ENCODE data around the gene TRAK2.
A peak's percentile ranks its signal among the peaks of the same experiment; 100 is the strongest.

Gene TRAK2

GRCh38 chr2:201347138-201347537 is 104.1 kb downstream of the TRAK2 start:
- no peak overlapping the region for H3K4me3 ChIP-seq (ENCODE audit: low read depth, low read length)
- no peak for TF ChIP-seq CTCF (IDR thresholded peaks at IDR 0.05; ENCODE audit: insufficient read depth, low read depth, low read length, missing control alignments)
- DNase-seq (ENCODE audit: low read depth), result no peak

- no peak for TF ChIP-seq CTCF (IDR thresholded peaks at IDR 0.05; ENCODE audit: insufficient read depth, low read depth, low read length, missing control alignments)
- H3K4me3 ChIP-seq (ENCODE audit: low read depth, low read length), result no peak overlapping the region
- DNase-seq (ENCODE audit: low read depth), result no peak
These were observed 105.5 kb downstream of the TRAK2 start for GRCh38 chr2:201345625-201346213.

- DNase-seq (ENCODE audit: low read depth), result peak; percentile 47
- TF ChIP-seq CTCF (IDR thresholded peaks at IDR 0.05; ENCODE audit: insufficient read depth, low read depth, low read length, missing control alignments), result peak; percentile 22
- no peak overlapping the region for H3K4me3 ChIP-seq (ENCODE audit: low read depth, low read length)
These were observed 106.4 kb downstream of the TRAK2 start for GRCh38 chr2:201344663-201345366.

- no peak overlapping the region for H3K4me3 ChIP-seq (ENCODE audit: low read depth, low read length)
- no peak for TF ChIP-seq CTCF (IDR thresholded peaks at IDR 0.05; ENCODE audit: insufficient read depth, low read depth, low read length, missing control alignments)
- no peak for DNase-seq (ENCODE audit: low read depth)
These were observed 107.7 kb downstream of the TRAK2 start for GRCh38 chr2:201343559-201343958.

- DNase-seq (ENCODE audit: low read depth), result no peak
- no peak for TF ChIP-seq CTCF (IDR thresholded peaks at IDR 0.05; ENCODE audit: insufficient read depth, low read depth, low read length, missing control alignments)
- no peak overlapping the region for H3K4me3 ChIP-seq (ENCODE audit: low read depth, low read length)
These were observed 108.3 kb downstream of the TRAK2 start for GRCh38 chr2:201342923-201343322.

GRCh38 chr2:201329409-201329808 is 121.8 kb downstream of the TRAK2 start:
- DNase-seq (ENCODE audit: low read depth), result no peak
- no peak for TF ChIP-seq CTCF (IDR thresholded peaks at IDR 0.05; ENCODE audit: insufficient read depth, low read depth, low read length, missing control alignments)
- no peak overlapping the region for H3K4me3 ChIP-seq (ENCODE audit: low read depth, low read length)

- no peak overlapping the region for H3K4me3 ChIP-seq (ENCODE audit: low read depth, low read length)
- DNase-seq (ENCODE audit: low read depth), result no peak
- no peak for TF ChIP-seq CTCF (IDR thresholded peaks at IDR 0.05; ENCODE audit: insufficient read depth, low read depth, low read length, missing control alignments)
These were observed 123.6 kb downstream of the TRAK2 start for GRCh38 chr2:201327678-201328077.

Data from GM12865 (cell line).